Myocyte (in vitro differentiated cells): Measurements from ENCODE around the gene DEGS2. TPM values are rescaled to one million over a fixed set of nuclear protein-coding genes. Genes with fewer than 3 reads are reported as not detected.
A peak's percentile ranks its signal among the peaks of the same experiment; 100 is the strongest.
"Not testable (repeated sequence)": the region's sequence is repeated elsewhere in the genome, so short reads cannot be mapped to it uniquely, and the experiment has no call there.

Source experiments
- DNase-seq: peaks from one replicate; pipeline ENCODE4 v3.0.0-alpha.2; 2012; ENCODE audit warnings: low read depth
- polyA plus RNA-seq: library from polyadenylated mRNA; unstranded; fragments of >200 nt; gene quantifications from one replicate; pipeline ENCODE4 v1.2.1, GENCODE V29; 2012; ENCODE audit warnings: missing spikeins
- total RNA-seq: library from RNA; depleted of rRNA; stranded (reverse); fragments of >200 nt; gene quantifications from 2 replicates; pipeline ENCODE4 v1.2.3, GENCODE V29; 2014

Gene DEGS2
- 0.11 and 0.16 TPM in 2 replicates for total RNA-seq
- 0.23 TPM for polyA plus RNA-seq

GRCh38 chr14:100159094-100159864 lies at the start of gene DEGS2:
DEGS2 (minus strand) TSS chr14:100159645; CDS start chr14:100159587, 58 bp downstream.
- no peak for DNase-seq

GRCh38 chr14:100208136-100208535 lies 48.7 kb upstream of the DEGS2 start:
- not testable (repeated sequence) for DNase-seq

GRCh38 chr14:100207588-100207987 lies 48.1 kb upstream of the DEGS2 start:
- not testable (repeated sequence) for DNase-seq

GRCh38 chr14:100204835-100205167 lies 45.4 kb upstream of the DEGS2 start:
- DNase-seq, result not testable (repeated sequence)

GRCh38 chr14:100203962-100204834 lies 44.8 kb upstream of the DEGS2 start:
- no peak for DNase-seq

- DNase-seq, result no peak
Measured at GRCh38 chr14:100203146-100203545, 43.7 kb upstream of the DEGS2 start.

- no peak for DNase-seq
Measured at GRCh38 chr14:100202712-100203111, 43.3 kb upstream of the DEGS2 start.

GRCh38 chr14:100201701-100202100 lies 42.3 kb upstream of the DEGS2 start:
- no peak for DNase-seq

GRCh38 chr14:100200311-100200710 lies 40.9 kb upstream of the DEGS2 start:
- no peak for DNase-seq

- peak; percentile 10 for DNase-seq
Measured at GRCh38 chr14:100199240-100199860, 39.9 kb upstream of the DEGS2 start.

- no peak for DNase-seq
Measured at GRCh38 chr14:100193417-100194357, 34.2 kb upstream of the DEGS2 start.

GRCh38 chr14:100192672-100193416 lies 33.4 kb upstream of the DEGS2 start:
- DNase-seq, result peak; percentile 98

GRCh38 chr14:100192250-100192671 lies 32.8 kb upstream of the DEGS2 start:
- DNase-seq, result peak; percentile 10

GRCh38 chr14:100191584-100192249 lies 32.3 kb upstream of the DEGS2 start:
- DNase-seq, result no peak

- DNase-seq, result no peak
Measured at GRCh38 chr14:100190126-100190525, 30.7 kb upstream of the DEGS2 start.

GRCh38 chr14:100188392-100189030 lies 29.1 kb upstream of the DEGS2 start:
- DNase-seq, result no peak

- no peak for DNase-seq
Measured at GRCh38 chr14:100187247-100187833, 27.9 kb upstream of the DEGS2 start.

GRCh38 chr14:100181876-100182551 lies 22.6 kb upstream of the DEGS2 start:
- DNase-seq, result peak; percentile 11
